HG02623 (cell line): ENCODE results near the gene KLF15.
"Not testable (repeated sequence)": the region's sequence is repeated elsewhere in the genome, so short reads cannot be mapped to it uniquely, and the experiment has no call there.

Source experiments
- ATAC-seq: cut with Tn5 transposase; IDR thresholded peaks from one replicate; pipeline ENCODE4 v1.9.1; 2021; ENCODE audit warnings: moderate library complexity; ENCODE audit not compliant: unreplicated experiment

KLF15 gene

GRCh38 chr3:126348308-126348920, 8.8 kb downstream of the KLF15 start:
- ATAC-seq: no peak

- no peak for ATAC-seq
Observed at GRCh38 chr3:126347543-126348161, 9.6 kb downstream of the KLF15 start.

- ATAC-seq: no peak
Observed at GRCh38 chr3:126346466-126346865, 10.7 kb downstream of the KLF15 start.

GRCh38 chr3:126345641-126346460, 11.4 kb downstream of the KLF15 start:
- ATAC-seq: no peak

GRCh38 chr3:126345231-126345630, 12.0 kb downstream of the KLF15 start:
- ATAC-seq: no peak

GRCh38 chr3:126344380-126345041, 12.7 kb downstream of the KLF15 start:
- ATAC-seq: no peak

- ATAC-seq: no peak
Observed at GRCh38 chr3:126343649-126344035, 13.6 kb downstream of the KLF15 start.

- no peak for ATAC-seq
Observed at GRCh38 chr3:126342991-126343648, 14.1 kb downstream of the KLF15 start.

- no peak for ATAC-seq
Observed at GRCh38 chr3:126342211-126342610, 15.0 kb downstream of the KLF15 start.

GRCh38 chr3:126341755-126342150, 15.5 kb downstream of the KLF15 start:
- ATAC-seq: no peak

GRCh38 chr3:126340943-126341754, 16.1 kb downstream of the KLF15 start:
- ATAC-seq: no peak

GRCh38 chr3:126340596-126340942, 16.6 kb downstream of the KLF15 start:
- ATAC-seq: no peak

GRCh38 chr3:126340081-126340511, 17.1 kb downstream of the KLF15 start:
- no peak for ATAC-seq

GRCh38 chr3:126339466-126339865, 17.7 kb downstream of the KLF15 start:
- ATAC-seq: no peak

GRCh38 chr3:126338790-126339288, 18.4 kb downstream of the KLF15 start:
- no peak for ATAC-seq

- no peak for ATAC-seq
Observed at GRCh38 chr3:126337980-126338651, 19.1 kb downstream of the KLF15 start.

GRCh38 chr3:126331812-126332336, 25.3 kb downstream of the KLF15 start:
- ATAC-seq: not testable (repeated sequence)

GRCh38 chr3:126329927-126330725, 27.1 kb downstream of the KLF15 start:
- ATAC-seq: no peak
